ENCODE data around the gene MVB12B.
"Not testable (repeated sequence)": the region's sequence is repeated elsewhere in the genome, so short reads cannot be mapped to it uniquely, and the experiment has no call there.

Gene MVB12B

DNA sequence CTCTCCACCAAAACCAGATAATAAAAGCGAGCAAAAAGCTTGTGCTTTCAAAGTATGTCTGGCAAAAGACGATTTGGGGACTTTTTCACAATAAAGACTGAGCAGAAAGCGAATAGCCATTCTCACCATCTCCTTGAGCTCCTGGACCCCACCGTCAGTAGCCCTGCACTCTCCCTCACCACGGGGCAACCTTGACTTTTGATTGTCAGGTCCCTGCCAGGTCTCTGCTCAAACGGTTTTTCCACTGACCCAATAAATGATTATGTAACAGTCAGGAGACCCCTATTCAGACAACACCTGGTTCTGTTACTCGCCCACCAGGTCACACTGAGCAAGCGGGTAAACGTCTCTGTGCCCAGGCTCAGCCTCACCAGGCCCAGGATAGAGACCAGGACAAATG lies 131.3 kb downstream of the MVB12B start:
- no peak for DNase-seq

DNA sequence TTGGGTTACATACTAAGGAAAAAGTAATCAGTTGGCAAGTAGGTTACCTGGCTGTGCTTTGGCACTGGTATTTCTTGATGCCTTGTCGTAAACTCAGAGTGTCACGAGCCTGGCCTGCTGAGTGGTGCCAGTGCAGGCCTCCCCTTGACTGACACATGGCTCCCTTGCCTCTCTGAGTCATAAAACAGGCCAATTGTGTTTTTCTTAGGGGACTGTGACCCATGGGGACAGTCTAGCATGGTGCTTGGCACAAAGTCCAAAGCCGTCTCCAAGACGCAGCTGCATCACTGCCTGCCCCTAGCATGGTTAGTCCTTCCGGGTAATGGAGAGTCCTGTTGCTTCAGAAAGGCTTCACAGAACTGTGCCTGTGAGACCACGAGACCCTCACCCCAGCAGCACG lies 132.5 kb downstream of the MVB12B start:
- DNase-seq = no peak

DNA sequence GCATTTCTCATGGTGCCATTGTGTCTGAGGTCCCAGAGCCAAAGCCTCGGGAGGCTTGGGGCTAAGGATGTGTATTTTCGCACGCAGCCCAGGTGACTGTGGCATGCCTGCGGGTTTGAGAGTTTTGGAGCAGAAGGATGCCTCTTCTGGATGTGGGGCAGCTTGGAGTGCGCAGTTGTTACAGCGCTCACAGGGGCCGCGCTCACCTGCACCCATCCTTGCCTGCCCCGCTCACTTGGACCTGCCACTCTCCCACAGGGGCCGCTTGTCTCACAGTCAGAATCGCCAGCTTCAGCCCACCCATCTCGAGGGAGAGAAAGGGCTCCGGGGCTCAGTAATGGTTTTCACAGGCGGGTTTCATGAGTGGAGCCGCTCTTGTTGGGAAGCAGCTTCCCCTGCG lies 132.9 kb downstream of the MVB12B start:
- no peak for DNase-seq

GRCh38 chr9:126459965-126460843 lies 133.6 kb downstream of the MVB12B start:
- DNase-seq = no peak

GRCh38 chr9:126461029-126461428 lies 134.4 kb downstream of the MVB12B start:
- DNase-seq = no peak

DNA sequence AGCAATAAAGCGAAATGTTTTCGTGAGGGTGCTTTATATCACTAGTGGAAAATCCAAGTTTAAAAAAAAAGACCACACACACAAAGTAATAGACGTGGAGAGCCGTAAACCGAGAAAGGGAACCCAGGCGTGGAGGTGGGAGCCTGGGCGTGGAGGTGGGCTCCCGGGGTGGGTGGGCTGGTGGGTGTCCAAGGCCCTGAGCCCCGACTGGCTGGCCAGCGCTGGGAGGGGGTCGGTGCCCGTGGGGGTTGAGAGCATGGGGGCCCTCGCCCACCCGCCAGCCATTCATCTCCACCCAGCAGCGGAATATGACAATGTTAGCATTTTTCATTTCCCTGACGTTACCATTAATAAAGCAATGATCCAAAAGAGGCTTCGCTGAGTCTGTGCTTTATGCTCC lies 135.0 kb downstream of the MVB12B start:
- DNase-seq = no peak

GRCh38 chr9:126462617-126463016 lies 136.0 kb downstream of the MVB12B start:
- DNase-seq = no peak

- no peak for DNase-seq
These were observed 136.8 kb downstream of the MVB12B start for GRCh38 chr9:126463426-126463825.

DNA sequence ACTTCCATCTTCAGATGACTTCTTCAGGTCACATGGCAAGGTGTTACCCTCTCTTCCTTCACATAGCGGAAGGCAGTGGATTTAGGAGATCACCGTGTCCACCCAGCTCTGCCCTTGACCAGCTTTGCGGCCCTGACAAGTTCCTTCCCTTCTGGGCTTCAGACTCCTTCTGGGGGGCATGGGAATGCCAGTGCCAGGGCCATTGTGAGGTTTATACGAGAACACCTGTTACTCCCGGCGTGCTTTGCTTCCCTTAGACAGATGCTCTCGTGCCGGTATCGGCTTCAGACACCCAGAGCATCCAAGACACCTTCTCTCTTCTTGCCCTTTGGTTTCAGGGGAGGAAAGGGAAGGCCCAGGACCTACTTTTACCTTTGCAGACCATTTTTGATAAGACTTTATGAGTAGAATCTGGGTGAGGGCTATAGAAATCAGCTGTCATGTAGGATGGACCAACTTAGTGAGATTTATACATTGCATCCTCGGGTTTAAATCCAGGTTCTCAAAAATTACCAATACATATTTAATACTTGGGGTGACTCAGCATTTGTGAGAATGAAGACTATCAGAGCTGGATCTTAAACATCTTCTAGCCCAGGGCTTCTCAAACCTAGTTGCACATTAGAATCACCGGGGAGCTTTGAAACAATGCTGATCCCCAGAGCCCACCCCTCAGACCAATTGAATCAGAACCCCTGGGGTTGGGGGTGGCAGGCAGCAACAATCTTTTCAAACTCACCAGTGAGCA lies 138.2 kb downstream of the MVB12B start:
- DNase-seq = no peak

- no peak for DNase-seq
These were observed 139.3 kb downstream of the MVB12B start for GRCh38 chr9:126465977-126466376.

DNA sequence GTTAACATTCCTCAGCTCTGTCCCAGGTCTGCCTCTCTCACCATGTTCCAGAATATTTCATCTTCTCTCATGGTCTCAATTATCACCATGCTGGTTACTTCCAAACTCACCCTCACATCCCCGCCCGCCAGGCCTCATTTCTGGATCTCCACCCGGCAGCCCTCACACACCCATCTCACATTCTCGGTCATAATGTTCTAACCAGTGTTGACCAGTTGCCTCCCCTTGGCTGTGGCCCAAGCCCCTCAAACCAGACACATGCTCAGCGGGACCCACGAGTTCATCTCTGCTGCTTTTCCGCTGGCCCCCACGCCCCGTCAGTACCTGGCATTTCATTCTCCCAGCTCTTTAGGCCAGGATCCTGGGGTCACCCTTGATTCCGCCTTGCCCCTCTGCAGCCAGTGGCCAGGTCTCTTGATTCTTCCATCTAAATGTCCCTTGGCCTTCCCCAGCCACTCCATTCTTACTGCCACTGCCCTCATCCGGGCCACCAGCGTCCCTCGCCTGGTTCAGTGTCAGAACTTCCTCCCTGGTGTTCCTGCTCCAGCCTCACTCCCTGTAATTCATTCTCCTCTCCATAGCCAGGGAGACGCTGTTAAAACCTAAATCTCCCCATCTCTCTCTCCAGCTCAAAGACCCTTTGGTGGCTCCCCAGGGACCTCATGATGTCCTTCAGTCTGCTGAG lies 141.7 kb downstream of the MVB12B start:
- DNase-seq = no peak

DNA sequence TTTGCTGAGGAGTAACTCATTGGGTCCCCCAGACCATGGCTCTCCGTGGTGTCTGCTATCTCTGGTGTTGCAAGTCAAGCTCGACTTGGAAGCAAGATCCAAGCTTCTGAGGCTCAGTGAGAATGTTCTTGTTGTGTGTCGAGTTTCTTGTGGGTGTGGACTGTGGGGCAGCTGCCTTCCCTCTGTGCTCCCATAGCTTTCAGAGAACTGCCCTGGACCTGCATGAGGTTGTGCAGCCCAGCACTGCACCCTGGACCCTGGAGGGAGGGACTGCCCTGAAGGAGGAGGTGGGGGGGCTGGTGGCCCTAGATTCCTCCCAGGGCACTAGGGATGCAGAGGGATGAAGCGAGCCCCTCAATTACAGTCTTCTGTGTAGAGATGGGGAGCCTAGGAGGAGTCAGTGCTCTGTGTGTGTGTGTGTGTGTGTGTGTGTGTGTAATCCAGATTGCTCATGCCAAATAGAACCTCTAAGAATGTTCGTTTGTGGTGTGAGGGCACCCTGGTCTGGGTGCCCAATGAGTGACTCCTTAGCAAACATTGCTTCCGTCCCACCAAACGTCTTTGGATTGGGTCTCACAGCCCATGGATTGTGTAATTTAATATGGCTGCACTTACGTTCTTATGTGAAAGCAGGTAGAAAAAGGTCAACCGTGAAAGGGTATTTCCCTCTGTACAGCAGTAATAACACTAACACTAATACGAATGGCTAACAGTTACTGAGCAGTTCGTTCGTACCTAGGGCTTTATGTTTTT lies 143.8 kb downstream of the MVB12B start:
- DNase-seq = peak; percentile 54

GRCh38 chr9:126471084-126471624 lies 144.5 kb downstream of the MVB12B start:
- DNase-seq = peak; percentile 88

GRCh38 chr9:126472198-126472947 lies 145.7 kb downstream of the MVB12B start:
- no peak for DNase-seq

DNA sequence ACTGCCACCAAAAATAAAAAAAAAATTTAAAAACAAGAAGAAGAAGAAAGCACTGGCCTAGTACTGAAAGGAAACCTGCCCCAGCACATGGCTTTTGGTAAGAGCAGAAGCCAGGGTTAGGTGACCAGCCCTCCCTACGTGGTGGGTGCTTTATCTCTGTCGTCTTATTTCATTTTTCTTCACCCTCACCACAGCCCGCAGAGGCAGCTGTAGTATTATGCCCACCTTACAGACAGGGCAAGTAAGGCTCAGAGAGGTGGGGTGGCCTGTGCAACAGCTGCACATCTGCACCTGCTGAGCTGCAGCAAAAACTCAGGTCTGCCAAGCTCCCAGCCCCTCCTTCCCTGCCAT lies 146.3 kb downstream of the MVB12B start:
- no peak for DNase-seq

GRCh38 chr9:126474206-126474765 lies 147.7 kb downstream of the MVB12B start:
- DNase-seq = no peak

- no peak for DNase-seq
These were observed 148.3 kb downstream of the MVB12B start for GRCh38 chr9:126474786-126475485.

DNA sequence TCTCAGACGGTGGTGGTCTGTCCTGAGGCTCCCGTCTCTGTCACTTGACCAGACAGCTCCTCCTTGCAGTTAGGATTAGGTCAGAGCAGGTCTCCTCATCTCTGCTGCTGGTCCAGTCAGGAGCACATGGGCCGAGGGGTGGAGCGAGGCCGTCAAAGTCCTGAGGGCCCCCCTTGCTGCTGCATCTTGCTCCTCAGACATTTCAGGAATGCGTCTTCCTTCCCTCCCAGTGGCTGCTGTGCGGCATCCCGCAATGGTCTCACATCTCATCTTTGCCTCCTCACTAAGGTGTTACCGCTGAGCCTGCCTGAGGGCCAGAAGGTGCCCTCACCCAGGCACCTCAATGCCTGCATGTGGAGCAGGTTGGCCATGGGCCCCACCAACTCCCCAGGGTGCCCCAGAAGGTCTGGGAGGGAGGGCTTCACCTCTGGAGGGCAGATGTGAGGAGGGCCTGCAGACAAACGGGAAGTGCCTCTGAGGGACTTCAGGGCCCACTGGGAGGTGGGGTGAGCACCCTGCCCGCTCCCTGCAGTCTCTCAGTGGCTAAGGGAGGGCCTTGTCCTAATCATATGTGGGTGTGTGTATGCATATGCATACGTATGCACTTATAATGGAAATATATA lies 149.4 kb downstream of the MVB12B start:
- no peak for DNase-seq

DNA sequence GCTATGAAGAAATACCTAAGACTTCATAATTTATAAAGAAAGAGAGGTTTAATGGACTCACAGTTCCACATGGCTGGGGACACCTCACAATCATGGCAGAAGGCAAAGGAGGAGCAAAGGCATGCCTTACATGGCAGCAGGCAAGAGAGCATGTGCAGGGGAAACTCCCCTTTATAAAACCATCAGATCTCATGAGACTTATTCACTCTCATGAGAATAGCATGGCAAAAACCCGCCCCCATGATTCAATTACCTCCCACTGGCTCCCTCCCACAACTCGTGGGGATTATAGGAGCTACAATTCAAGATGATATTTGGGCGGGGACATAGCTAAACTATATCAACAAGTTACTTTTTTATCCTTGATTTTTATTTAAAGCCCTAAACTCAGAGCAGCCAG lies 150.8 kb downstream of the MVB12B start:
- not testable (repeated sequence) for DNase-seq

- no peak for DNase-seq
These were observed 151.8 kb downstream of the MVB12B start for GRCh38 chr9:126478216-126478981.

All from CD4-positive, alpha-beta T cell treated with Interleukin-4 for 4 hours (primary cell).